HG03520 (cell line): ENCODE results near the gene ANKRD11.
A peak's percentile ranks its signal among the peaks of the same experiment; 100 is the strongest.
"Not testable (repeated sequence)": the region's sequence is repeated elsewhere in the genome, so short reads cannot be mapped to it uniquely, and the experiment has no call there.

Source experiments
- ATAC-seq: cut with Tn5 transposase; IDR thresholded peaks from one replicate; pipeline ENCODE4 v1.9.1; 2021; ENCODE audit warnings: mild to moderate bottlenecking, moderate library complexity; ENCODE audit not compliant: unreplicated experiment

ANKRD11 gene

GRCh38 chr16:89256651-89257254, 233.6 kb downstream of the ANKRD11 start:
- no peak for ATAC-seq

- ATAC-seq = no peak
Observed at GRCh38 chr16:89253548-89254287, 236.6 kb downstream of the ANKRD11 start.

- no peak for ATAC-seq
Observed at GRCh38 chr16:89248196-89248982, 242.0 kb downstream of the ANKRD11 start.

- ATAC-seq = peak; percentile 8
Observed at GRCh38 chr16:89247734-89248075, 242.7 kb downstream of the ANKRD11 start.

- ATAC-seq = peak; percentile 54
Observed at GRCh38 chr16:89246903-89247733, 243.2 kb downstream of the ANKRD11 start.

GRCh38 chr16:89246383-89246902, 243.9 kb downstream of the ANKRD11 start:
- ATAC-seq = no peak

- ATAC-seq = no peak
Observed at GRCh38 chr16:89244754-89245153, 245.6 kb downstream of the ANKRD11 start.

- not testable (repeated sequence) for ATAC-seq
Observed at GRCh38 chr16:89244264-89244663, 246.1 kb downstream of the ANKRD11 start.

GRCh38 chr16:89243664-89244063, 246.7 kb downstream of the ANKRD11 start:
- ATAC-seq = no peak

GRCh38 chr16:89242795-89243200, 247.6 kb downstream of the ANKRD11 start:
- no peak for ATAC-seq

- ATAC-seq = peak; percentile 57
Observed at GRCh38 chr16:89241187-89242007, 249.0 kb downstream of the ANKRD11 start.

- ATAC-seq = no peak
Observed at GRCh38 chr16:89237733-89238132, 252.6 kb downstream of the ANKRD11 start.

GRCh38 chr16:89233678-89234490, 256.5 kb downstream of the ANKRD11 start:
- ATAC-seq = no peak

GRCh38 chr16:89232107-89232506, 258.3 kb downstream of the ANKRD11 start:
- ATAC-seq = no peak

- no peak for ATAC-seq
Observed at GRCh38 chr16:89230255-89230654, 260.1 kb downstream of the ANKRD11 start.

- ATAC-seq = no peak
Observed at GRCh38 chr16:89224665-89225064, 265.7 kb downstream of the ANKRD11 start.

- no peak for ATAC-seq
Observed at GRCh38 chr16:89222931-89223330, 267.4 kb downstream of the ANKRD11 start.

GRCh38 chr16:89221604-89222003, 268.8 kb downstream of the ANKRD11 start:
- ATAC-seq = no peak

- ATAC-seq = no peak
Observed at GRCh38 chr16:89219365-89219764, 271.0 kb downstream of the ANKRD11 start.
